DMS114 treated with DMSO at 0.1 percent for 48 hours (cell line): ENCODE measurements around the gene IMMT.
"Not testable (repeated sequence)": the region's sequence is repeated elsewhere in the genome, so short reads cannot be mapped to it uniquely, and the experiment has no call there.

Source experiments
- DNase-seq: peaks from one replicate; lab custom pipeline; 2025; ENCODE audit not compliant: unreplicated experiment; lab: John Stamatoyannopoulos, UW

The IMMT gene

GRCh38 chr2:86202336-86202692, 7.1 kb upstream of the IMMT start:
- no peak for DNase-seq

- peak; percentile 16 for DNase-seq
Observed at GRCh38 chr2:86201671-86202335, 6.5 kb upstream of the IMMT start.

DNA sequence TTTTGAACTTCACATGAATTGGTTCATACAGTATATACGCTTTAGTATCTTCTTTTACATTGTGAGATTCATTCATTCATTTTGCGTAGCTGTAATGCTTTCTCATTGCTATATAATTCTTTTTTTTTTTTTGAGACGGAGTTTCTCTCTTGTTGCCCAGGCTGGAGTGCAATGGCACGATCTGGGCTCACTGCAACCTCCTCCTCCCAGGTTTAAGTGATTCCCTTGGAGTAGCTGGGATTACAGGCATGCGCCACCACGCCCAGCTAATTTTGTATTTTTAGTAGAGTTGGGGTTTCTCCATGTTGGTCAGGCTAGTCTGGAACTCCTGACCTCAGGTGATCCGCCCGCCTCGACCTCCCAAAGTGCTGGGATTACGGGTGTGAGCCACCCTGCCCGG, 5.3 kb upstream of the IMMT start:
- not testable (repeated sequence) for DNase-seq

DNA sequence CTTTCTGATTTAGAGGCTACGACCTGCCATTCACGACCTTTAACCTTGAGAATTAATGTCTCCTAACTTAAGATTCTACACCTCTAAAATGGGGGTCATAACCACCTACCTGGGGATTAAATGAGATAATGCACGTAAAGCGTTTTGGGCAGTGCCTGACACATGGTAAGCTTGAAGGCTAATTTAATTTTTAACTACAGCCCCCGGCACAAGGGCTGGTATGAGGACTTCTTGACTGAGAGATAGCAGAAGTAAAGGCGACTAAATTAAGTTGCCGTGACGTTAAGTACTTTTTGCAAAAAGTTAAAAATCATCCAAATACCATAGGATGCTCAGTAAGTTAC, 4.5 kb upstream of the IMMT start:
- DNase-seq, result peak; percentile 49

DNA sequence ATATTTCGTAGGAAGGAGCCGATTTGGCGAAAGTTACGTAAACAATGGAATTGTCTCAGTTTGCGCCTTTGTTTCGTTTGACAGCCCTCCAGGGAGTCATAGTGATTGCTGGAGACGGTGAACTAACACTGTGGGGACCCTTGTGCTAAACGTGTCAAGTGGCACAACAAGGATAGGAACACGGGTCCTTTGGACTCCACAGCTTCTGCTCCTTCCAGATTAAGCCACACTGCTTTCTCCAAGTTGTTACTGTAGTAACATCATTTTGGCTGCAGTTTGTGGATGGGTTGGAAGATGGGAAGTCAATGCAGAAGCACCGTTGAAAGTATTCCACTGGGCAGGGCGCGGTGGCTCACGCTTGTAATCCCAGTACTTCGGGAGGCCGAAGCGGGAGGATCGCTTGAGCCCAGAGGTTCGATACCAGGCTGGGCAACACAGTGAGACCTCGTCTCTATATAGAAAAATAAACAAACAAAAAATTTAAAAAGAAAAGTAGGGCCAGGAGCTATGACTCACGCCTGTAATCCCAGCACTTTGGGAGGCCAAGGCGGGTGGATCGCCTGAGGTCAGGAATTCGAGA, 636 bp upstream of the IMMT start:
- DNase-seq, result no peak

GRCh38 chr2:86194751-86195054, 559 bp downstream of the IMMT start:
- peak; percentile 92 for DNase-seq

GRCh38 chr2:86193901-86194567, 1.2 kb downstream of the IMMT start:
- DNase-seq, result peak; percentile 29

DNA sequence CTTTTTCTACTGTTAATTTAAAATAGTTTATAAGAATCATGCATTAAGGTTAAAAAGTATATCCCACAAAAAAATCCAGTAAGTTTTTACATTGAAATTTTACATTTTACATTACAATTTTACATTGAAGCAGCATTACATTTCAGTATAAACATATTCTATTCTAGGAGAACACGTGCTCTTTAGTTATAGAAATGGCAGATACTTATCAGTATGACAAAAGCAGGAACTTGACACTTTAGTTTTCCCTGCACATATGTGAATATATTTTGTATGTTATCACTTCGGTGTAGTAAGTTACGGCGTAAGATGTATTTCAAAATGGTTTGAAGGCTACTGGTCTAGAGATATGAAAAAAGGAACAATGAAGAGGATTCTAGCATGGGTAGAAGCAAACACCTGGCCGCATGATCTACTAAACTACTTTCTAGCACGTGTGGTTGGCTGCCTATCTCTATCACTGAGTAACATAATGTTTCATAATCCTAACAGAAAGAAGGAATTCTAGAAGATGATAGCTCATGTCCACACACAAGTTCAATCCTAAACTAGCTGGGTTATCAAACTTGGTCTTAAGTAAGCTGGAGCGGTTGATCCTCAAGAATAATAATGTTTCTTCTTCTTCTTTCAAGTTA, 5.4 kb downstream of the IMMT start:
- no peak for DNase-seq

GRCh38 chr2:86186431-86186830, 8.8 kb downstream of the IMMT start:
- DNase-seq, result no peak

DNA sequence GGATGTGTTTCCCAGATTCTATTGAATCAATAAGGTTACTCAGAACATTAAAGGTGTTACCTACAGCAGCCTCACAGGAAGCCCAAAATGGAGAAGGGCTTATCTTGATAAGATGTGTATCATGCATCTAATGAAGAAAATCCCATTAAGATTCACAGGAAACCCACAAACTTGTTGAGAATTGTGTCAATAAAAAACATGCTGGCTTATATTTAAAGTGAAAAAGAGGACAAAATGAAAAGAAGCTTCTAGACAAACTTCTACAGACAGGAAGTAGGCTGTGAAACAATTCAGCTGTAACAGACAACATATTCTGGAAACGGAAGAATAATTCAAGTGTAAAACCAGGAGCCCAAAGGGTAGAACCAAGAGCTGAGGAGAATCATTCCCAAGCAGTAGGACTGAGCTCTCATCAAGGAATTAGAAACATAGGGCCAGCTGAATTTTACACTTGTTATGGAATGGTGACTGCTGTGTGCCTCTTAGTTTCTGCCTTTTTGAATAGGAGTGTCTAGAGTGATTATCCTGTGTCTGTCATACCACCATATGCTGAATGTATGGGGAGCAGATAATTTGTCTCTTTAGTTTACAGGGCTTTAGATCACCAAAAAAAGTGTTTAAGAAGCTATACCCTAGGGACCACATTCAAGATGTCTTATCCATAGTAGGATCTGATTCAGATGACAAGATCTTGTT, 9.6 kb downstream of the IMMT start:
- no peak for DNase-seq

GRCh38 chr2:86176597-86176996, 18.7 kb downstream of the IMMT start:
- DNase-seq, result no peak

- no peak for DNase-seq
Observed at GRCh38 chr2:86175828-86176227, 19.4 kb downstream of the IMMT start.

DNA sequence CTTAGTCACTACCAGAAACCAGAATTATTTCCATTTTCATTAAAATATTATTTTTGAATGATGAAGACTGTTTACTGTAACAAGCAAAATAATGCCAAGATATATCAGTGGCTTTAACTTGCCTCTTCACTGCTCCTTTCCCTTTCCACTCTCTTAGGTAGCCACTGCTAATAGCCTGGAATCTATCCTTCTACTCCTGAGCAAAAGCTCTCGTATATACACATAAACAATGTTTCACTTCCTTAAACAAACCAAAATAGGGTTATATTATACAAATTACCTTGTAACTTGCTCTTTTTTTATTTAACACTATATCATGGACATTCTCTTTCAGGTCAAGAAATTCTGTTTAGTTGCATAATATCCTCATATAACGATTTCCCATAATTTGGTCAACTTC, 20.8 kb downstream of the IMMT start:
- DNase-seq, result no peak

DNA sequence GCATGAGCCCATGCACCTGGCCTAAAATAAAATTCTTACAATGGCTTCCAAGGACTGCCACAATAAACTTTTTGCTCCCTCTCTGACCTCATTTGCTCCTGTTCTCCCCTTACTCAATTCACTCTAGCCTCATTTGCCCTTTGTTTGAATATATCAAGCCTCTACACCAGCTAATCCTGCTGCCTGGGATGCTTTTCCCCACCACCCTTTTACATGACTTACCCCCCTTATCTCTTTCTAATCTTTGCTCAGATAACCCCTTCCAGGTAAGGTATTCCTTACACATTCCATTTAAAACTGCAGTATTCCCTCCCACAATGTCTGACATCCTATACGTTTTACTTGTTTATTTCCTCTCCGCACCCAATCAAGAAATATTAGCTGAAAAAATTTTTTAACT, 22.7 kb downstream of the IMMT start:
- DNase-seq, result no peak

DNA sequence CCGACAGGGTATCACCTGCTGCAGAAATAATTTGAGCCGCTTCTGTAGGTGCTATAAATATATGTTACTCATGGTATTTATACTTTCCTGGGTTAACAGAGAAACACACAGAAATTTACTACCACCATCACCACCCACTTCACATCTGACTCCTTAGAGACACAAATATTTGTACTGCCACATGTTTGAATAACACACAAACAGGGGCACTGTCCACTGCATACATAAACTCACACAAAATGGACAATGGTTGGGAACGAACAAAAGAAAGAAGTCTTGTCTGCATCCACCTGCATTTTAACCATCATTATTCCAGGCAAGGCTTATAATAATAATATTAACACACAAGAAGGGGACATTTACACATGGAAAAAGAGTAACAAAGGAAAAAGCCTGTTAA, 24.0 kb downstream of the IMMT start:
- no peak for DNase-seq

DNA sequence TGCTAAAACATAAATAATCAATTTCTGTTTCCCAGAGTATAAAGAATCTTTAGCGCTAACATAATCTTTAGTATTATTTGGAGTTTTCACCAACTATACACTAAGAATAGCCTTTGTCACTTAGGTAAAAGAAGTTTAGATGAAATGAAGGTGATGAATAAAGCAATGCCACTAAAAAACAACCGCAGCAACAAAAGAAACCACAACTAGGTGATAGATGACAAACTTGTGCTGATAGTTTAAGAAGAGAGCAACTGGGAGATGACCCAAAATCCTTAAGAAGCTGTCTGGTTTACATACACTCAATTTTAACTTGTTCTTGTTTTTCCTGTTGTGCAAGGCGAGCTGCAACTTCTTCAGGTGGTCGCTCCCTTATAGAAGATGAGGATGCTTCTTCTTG, 24.8 kb downstream of the IMMT start:
- no peak for DNase-seq

- no peak for DNase-seq
Observed at GRCh38 chr2:86160156-86160952, 34.9 kb downstream of the IMMT start.

DNA sequence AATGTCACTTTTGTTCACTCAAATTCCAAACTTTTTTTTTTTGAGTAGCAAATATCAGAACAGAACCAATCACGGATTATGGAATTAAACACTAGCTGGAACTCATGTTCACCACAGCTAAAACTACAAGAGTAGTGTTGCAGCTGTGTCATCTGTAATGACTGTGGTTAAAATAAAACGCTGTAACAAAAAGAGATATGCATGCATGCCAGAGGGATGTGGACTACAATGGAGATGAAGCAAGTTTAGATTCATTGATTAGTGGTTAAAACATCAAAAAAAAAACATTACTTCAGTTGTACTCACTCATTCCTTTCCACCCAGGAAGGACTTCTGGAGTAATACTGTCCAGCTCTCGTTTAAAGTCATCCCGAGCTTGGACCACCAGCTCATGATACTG, 37.0 kb downstream of the IMMT start:
- DNase-seq, result no peak

GRCh38 chr2:86157009-86157556, 38.2 kb downstream of the IMMT start:
- DNase-seq, result no peak

- no peak for DNase-seq
Observed at GRCh38 chr2:86150502-86150901, 44.8 kb downstream of the IMMT start.

DNA sequence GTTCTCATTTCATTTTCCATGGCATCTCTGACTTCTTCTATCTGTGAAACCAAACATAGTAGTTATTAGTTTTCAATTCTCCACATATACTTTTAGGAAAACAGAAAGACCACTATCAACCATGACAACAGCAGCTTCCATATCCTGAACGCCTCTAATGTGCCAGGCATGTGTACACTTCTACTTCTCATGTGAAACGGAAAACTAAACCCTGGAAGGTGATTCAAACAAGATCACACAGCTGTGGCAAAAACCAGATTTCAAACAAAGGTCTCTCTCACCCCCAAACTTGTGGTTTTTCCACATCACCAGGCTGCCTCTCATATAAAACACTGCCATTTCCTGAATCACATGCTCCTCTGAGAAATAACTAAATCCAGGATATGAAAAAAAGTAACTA, 47.5 kb downstream of the IMMT start:
- DNase-seq, result no peak
